Osteocyte (in vitro differentiated cells): ENCODE measurements around the gene OXCT2. TPM values are rescaled to one million over a fixed set of nuclear protein-coding genes. Genes with fewer than 3 reads are reported as not detected.

Experiments
- DNase-seq: peaks from one replicate; pipeline ENCODE4 v3.0.0; 2021; ENCODE audit warnings: mixed read lengths; ENCODE audit not compliant: unreplicated experiment; ENCODE audit errors: extremely low spot score
- H3K27ac Mint-ChIP-seq: one replicate; pipeline ENCODE4 v1.8.0; 2021; ENCODE audit warnings: mild to moderate bottlenecking, mixed read lengths; ENCODE audit not compliant: unreplicated experiment
- H3K27me3 Mint-ChIP-seq: one replicate; pipeline ENCODE4 v1.8.0; 2021; ENCODE audit warnings: mixed read lengths; ENCODE audit not compliant: unreplicated experiment
- H3K36me3 Mint-ChIP-seq: one replicate; pipeline ENCODE4 v1.8.0; 2021; ENCODE audit warnings: mixed read lengths; ENCODE audit not compliant: unreplicated experiment
- H3K4me1 Mint-ChIP-seq: one replicate; pipeline ENCODE4 v1.8.0; 2021; ENCODE audit warnings: mixed read lengths; ENCODE audit not compliant: unreplicated experiment
- H3K4me3 Mint-ChIP-seq: one replicate; pipeline ENCODE4 v1.8.0; 2021; ENCODE audit warnings: mild to moderate bottlenecking, moderate library complexity, mixed read lengths; ENCODE audit not compliant: unreplicated experiment
- H3K9me3 Mint-ChIP-seq: one replicate; pipeline ENCODE4 v1.8.0; 2021; ENCODE audit warnings: mixed read lengths; ENCODE audit not compliant: unreplicated experiment
- total RNA-seq: library from RNA; stranded (reverse); gene quantifications from 2 replicates; pipeline ENCODE4 v1.2.1, GENCODE V29; 2021
- TF ChIP-seq, protein P1 (sequence below): fragments of 200-600 bp; sonication (generic); IDR thresholded peaks from 2 replicates; pipeline ENCODE4 v1.5.0; 2021; ENCODE audit warnings: antibody characterized with exemption, mild to moderate bottlenecking, moderate library complexity

OXCT2 gene
- total RNA-seq, 1 donor from 2014 or later = not detected

DNA sequence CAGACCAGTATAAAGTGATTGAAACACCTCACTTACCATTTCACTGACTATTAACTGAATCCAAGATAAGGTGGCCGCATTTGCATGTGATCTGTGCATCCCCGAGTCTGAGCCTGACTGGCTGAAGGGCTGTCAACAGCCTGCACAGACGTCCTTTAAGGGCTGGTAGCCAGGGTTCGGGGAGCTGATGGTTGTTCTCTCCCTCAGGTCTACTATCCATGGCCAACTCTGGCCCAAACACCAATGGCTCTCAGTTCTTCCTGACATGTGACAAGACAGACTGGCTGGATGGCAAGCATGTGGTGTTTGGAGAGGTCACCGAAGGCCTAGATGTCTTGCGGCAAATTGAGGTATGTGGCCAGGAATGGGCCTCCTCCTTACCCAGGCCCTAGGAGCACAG lies 18.4 kb downstream of the OXCT2 start:
- DNase-seq = peak; percentile 54
- H3K27me3 Mint-ChIP-seq = no peaks in the 10 kb centered on the region
- TF ChIP-seq, protein P1, sequence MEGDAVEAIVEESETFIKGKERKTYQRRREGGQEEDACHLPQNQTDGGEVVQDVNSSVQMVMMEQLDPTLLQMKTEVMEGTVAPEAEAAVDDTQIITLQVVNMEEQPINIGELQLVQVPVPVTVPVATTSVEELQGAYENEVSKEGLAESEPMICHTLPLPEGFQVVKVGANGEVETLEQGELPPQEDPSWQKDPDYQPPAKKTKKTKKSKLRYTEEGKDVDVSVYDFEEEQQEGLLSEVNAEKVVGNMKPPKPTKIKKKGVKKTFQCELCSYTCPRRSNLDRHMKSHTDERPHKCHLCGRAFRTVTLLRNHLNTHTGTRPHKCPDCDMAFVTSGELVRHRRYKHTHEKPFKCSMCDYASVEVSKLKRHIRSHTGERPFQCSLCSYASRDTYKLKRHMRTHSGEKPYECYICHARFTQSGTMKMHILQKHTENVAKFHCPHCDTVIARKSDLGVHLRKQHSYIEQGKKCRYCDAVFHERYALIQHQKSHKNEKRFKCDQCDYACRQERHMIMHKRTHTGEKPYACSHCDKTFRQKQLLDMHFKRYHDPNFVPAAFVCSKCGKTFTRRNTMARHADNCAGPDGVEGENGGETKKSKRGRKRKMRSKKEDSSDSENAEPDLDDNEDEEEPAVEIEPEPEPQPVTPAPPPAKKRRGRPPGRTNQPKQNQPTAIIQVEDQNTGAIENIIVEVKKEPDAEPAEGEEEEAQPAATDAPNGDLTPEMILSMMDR = no peak
- H3K9me3 Mint-ChIP-seq = no peaks in the 10 kb centered on the region
- no peak overlapping the region for H3K4me3 Mint-ChIP-seq
- no peak overlapping the region for H3K27ac Mint-ChIP-seq
- no peaks in the 10 kb centered on the region for H3K4me1 Mint-ChIP-seq
- peaks cover 53% of the 10 kb centered on the region for H3K36me3 Mint-ChIP-seq

GRCh38 chr1:39751595-39751994 lies 19.6 kb downstream of the OXCT2 start:
- no peaks in the 10 kb centered on the region for H3K27me3 Mint-ChIP-seq
- H3K36me3 Mint-ChIP-seq = peaks cover 55% of the 10 kb centered on the region
- H3K4me1 Mint-ChIP-seq = no peaks in the 10 kb centered on the region
- peak; percentile 32 for DNase-seq
- no peak overlapping the region for H3K27ac Mint-ChIP-seq
- TF ChIP-seq, protein P1 = no peak
- H3K9me3 Mint-ChIP-seq = no peaks in the 10 kb centered on the region
- no peak overlapping the region for H3K4me3 Mint-ChIP-seq

GRCh38 chr1:39745016-39745670 lies 26.0 kb downstream of the OXCT2 start:
- Mint-ChIP-seq H3K9me3 (no peaks in the 10 kb centered on the region), H3K36me3 (peaks cover 58% of the 10 kb centered on the region), H3K4me3 (no peak overlapping the region), H3K4me1 (peaks cover 5% of the 10 kb centered on the region), H3K27me3 (no peaks in the 10 kb centered on the region), H3K27ac (no peak overlapping the region)
- peak; percentile 80 for DNase-seq
- TF ChIP-seq, protein P1 = no peak

DNA sequence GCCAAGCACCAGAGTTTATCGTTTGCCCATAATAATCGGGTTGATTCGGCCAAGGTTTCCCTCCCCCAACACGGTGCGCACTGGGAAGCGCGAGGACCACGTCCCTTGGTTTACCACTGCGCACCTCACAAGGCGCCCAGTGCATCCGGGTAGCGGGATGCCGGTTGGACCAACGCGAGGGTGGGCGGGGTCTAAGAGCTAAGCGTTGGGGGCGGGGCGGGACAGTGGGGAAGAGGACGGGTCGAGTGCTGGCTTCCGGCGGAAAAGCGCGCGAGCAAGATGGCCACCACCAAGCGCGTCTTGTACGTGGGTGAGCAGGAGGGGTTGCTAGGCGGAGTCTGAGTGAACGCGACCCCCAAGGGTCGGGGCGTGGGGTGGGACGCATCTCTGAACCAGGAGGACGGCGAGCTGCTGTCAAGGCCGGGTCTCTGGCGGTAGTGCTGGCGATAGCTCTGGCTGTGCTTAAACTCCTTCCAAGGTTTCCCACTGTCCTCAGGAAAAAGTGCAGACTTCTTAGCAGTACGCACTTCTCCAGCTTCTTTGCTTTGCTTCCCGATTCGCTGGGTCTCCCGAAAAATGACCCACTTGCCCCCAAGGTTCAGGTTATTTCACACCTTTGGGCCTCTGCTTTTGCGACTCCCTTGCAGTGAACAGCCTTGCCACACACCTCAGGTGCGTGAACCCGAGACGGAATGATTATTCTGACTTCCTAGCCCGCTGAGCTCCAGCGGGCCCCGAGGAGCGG lies 32.4 kb downstream of the OXCT2 start, which contains the start of gene PPIE:
Gene PPIE, plus strand, starts transcription at position 261 of the 745 bp plus-strand sequence. Its CDS starts 19 bp downstream, at position 280.
- Mint-ChIP-seq H3K27me3 (peaks cover 17% of the 10 kb centered on the region), H3K4me1 (peaks cover 21% of the 10 kb centered on the region), H3K27ac (peak within 1 kb of the TSS; percentile 90), H3K4me3 (peak within 1 kb of the TSS; percentile 96), H3K9me3 (no peaks in the 10 kb centered on the region), H3K36me3 (peaks cover 16% of the 10 kb centered on the region)
- TF ChIP-seq, protein P1 = no peak
- DNase-seq = peak; percentile 95

DNA sequence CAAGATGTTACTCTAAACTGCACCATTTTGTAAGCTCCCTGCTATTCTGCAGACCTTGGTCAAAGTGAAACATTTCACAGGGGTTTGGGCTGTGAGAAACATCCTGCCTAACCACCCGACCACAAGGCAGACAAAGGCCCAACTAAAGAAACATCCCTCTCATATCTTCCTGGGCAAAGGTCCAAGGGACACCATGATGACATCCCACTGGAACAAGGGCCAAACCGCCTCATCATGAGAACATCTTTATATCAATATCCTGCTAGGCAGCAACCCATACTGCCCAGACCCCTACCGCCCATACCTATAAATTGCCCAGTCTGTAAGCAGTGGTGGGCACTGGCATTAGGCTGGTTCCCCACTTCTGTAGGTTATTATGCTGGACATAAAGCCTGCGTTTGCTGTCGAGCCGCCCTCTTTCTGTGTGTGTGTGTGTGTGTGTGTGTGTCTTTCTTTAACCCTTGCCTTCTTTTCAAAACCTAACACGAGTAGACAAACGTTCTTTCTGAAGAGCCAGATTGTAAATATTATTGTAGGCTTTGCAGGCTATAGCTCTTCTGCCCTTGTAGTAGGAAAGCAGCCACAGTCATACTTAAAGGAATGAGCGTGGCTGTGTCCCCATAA lies 33.5 kb downstream of the OXCT2 start:
- Mint-ChIP-seq H3K4me3 (peak overlapping the region; percentile 96), H3K27me3 (peaks cover 29% of the 10 kb centered on the region), H3K36me3 (peaks cover 13% of the 10 kb centered on the region), H3K9me3 (no peaks in the 10 kb centered on the region), H3K27ac (no peak overlapping the region), H3K4me1 (peaks cover 21% of the 10 kb centered on the region)
- no peak for DNase-seq
- TF ChIP-seq, protein P1 = no peak
